ENCODE measurements around the gene SLC30A7. TPM values are rescaled to one million over a fixed set of nuclear protein-coding genes. Genes with fewer than 3 reads are reported as not detected.

Gene SLC30A7
- total and polyA plus RNA-seq, 3 donors from 2014 or later, result 7.1 to 14.7 (median 14.1) TPM

GRCh38 chr1:101004670-101005069 lies 108.8 kb downstream of the SLC30A7 start:
- Histone ChIP-seq H3K9me3 (no peaks in the 10 kb centered on the region), H3K4me3 (no peak overlapping the region), H3K4me1 (no peaks in the 10 kb centered on the region), H3K27ac (no peak overlapping the region), H3K27me3 (no peaks in the 10 kb centered on the region), H3K36me3 (ENCODE audit: low read depth, missing control alignments) (no peaks in the 10 kb centered on the region)
- WGBS, 2 donors, result 78 to 83% methylated on average over 3 of the region's 3 CpGs
- intact Hi-C loops (cut with DNase I; ENCODE audit: low total_unique reads), result no loop called here
- DNase-seq, result no peak
- no peak for TF ChIP-seq POLR2A (IDR thresholded peaks at IDR 0.05)
- TF ChIP-seq CTCF (IDR thresholded peaks at IDR 0.05), result no peak

- Histone ChIP-seq H3K4me1 (no peaks in the 10 kb centered on the region), H3K9me3 (no peaks in the 10 kb centered on the region), H3K4me3 (no peak overlapping the region), H3K36me3 (ENCODE audit: low read depth, missing control alignments) (no peaks in the 10 kb centered on the region), H3K27ac (no peak overlapping the region), H3K27me3 (no peaks in the 10 kb centered on the region)
- no peak for DNase-seq
- intact Hi-C loops (cut with DNase I; ENCODE audit: low total_unique reads), result no loop called here
- TF ChIP-seq CTCF (IDR thresholded peaks at IDR 0.05), result no peak
- no peak for TF ChIP-seq POLR2A (IDR thresholded peaks at IDR 0.05)
- WGBS, 2 donors, result 97 to 98% methylated on average over 1 of the region's 1 CpG
Observed at GRCh38 chr1:101005183-101005582, 109.3 kb downstream of the SLC30A7 start.

GRCh38 chr1:101005871-101006270 lies 110.0 kb downstream of the SLC30A7 start:
- Histone ChIP-seq H3K27me3 (no peaks in the 10 kb centered on the region), H3K4me3 (no peak overlapping the region), H3K36me3 (ENCODE audit: low read depth, missing control alignments) (no peaks in the 10 kb centered on the region), H3K9me3 (no peaks in the 10 kb centered on the region), H3K27ac (no peak overlapping the region), H3K4me1 (no peaks in the 10 kb centered on the region)
- no peak for DNase-seq
- 87 to 96% methylated on average over 4 of the region's 4 CpGs for WGBS, 2 donors
- TF ChIP-seq CTCF (IDR thresholded peaks at IDR 0.05) (no peak), POLR2A (IDR thresholded peaks at IDR 0.05) (no peak)
- intact Hi-C loops (cut with DNase I; ENCODE audit: low total_unique reads), result no loop called here

GRCh38 chr1:101006553-101006952 lies 110.7 kb downstream of the SLC30A7 start:
- intact Hi-C loops (cut with DNase I; ENCODE audit: low total_unique reads), result no loop called here
- Histone ChIP-seq H3K9me3 (no peaks in the 10 kb centered on the region), H3K36me3 (ENCODE audit: low read depth, missing control alignments) (no peaks in the 10 kb centered on the region), H3K27me3 (no peaks in the 10 kb centered on the region), H3K4me1 (no peaks in the 10 kb centered on the region), H3K27ac (no peak overlapping the region), H3K4me3 (no peak overlapping the region)
- no peak for DNase-seq
- 37 to 48% methylated on average over 2 of the region's 2 CpGs for WGBS, 2 donors
- TF ChIP-seq POLR2A (IDR thresholded peaks at IDR 0.05), result no peak
- no peak for TF ChIP-seq CTCF (IDR thresholded peaks at IDR 0.05)

GRCh38 chr1:101008229-101008834 lies 112.4 kb downstream of the SLC30A7 start:
- Histone ChIP-seq H3K4me1 (no peaks in the 10 kb centered on the region), H3K9me3 (no peaks in the 10 kb centered on the region), H3K36me3 (ENCODE audit: low read depth, missing control alignments) (no peaks in the 10 kb centered on the region), H3K4me3 (no peak overlapping the region), H3K27ac (no peak overlapping the region), H3K27me3 (no peaks in the 10 kb centered on the region)
- DNase-seq, result no peak
- TF ChIP-seq POLR2A (IDR thresholded peaks at IDR 0.05), result no peak
- TF ChIP-seq CTCF (IDR thresholded peaks at IDR 0.05), result no peak
- intact Hi-C loops (cut with DNase I; ENCODE audit: low total_unique reads), result no loop called here
- WGBS, 2 donors, result 82 to 85% methylated on average over 3 of the region's 3 CpGs

Data from testis (tissue), 3 donors.